ENCODE results near the gene TAF11L14. TPM values are rescaled to one million over a fixed set of nuclear protein-coding genes. Genes with fewer than 3 reads are reported as not detected.
"Not testable (repeated sequence)": the region's sequence is repeated elsewhere in the genome, so short reads cannot be mapped to it uniquely, and the experiment has no call there.

The TAF11L14 gene
- total and polyA plus RNA-seq, 9 donors: not detected

GRCh38 chr5:17619354-17619753 lies 14.9 kb upstream of the TAF11L14 start:
- no peak overlapping the region for H3K4me3 ChIP-seq (ENCODE audit: low read length)
- peaks cover 2% of the 10 kb centered on the region for H3K9me3 ChIP-seq (replicated peaks; ENCODE audit: control insufficient read depth, low read depth, low read length)
- H3K27ac ChIP-seq (ENCODE audit: low read length): no peak overlapping the region
- WGBS (ENCODE audit: insufficient coverage): no CpG with 5 or more reads among the region's 3 CpGs
- H3K27me3 ChIP-seq (ENCODE audit: control insufficient read depth, insufficient read depth, low read length): no peaks in the 10 kb centered on the region
- H3K4me1 ChIP-seq (ENCODE audit: control insufficient read depth, insufficient read depth, low read length): no peaks in the 10 kb centered on the region
- no peak for DNase-seq
- H3K36me3 ChIP-seq (ENCODE audit: control insufficient read depth, insufficient read depth, low read length): no peaks in the 10 kb centered on the region

DNA sequence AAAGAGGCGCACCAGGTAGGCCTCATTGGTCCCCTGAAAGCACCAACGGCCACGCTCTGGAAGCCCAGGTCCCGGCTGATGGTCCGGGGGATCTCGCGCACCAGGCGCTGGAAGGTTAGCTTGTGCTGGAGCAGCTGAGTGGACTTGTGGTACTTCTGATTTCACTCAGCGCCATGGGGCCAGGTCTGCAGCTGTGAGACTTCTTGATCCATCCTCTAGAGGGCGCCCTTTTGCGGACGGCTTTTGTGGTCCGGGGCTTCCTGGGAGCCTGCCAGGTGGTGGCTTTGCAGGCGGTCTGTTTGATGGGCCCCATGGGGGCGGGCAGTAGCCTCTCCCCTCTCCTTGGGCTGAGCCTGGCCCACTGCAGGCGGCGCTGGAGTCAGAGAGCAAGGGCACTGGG lies 13.6 kb upstream of the TAF11L14 start:
- Histone ChIP-seq H3K4me3 (ENCODE audit: low read length) (no peak overlapping the region), H3K9me3 (replicated peaks; ENCODE audit: control insufficient read depth, low read depth, low read length) (no peaks in the 10 kb centered on the region), H3K36me3 (ENCODE audit: control insufficient read depth, insufficient read depth, low read length) (no peaks in the 10 kb centered on the region), H3K27ac (ENCODE audit: low read length) (no peak overlapping the region), H3K4me1 (ENCODE audit: control insufficient read depth, insufficient read depth, low read length) (no peaks in the 10 kb centered on the region), H3K27me3 (ENCODE audit: control insufficient read depth, insufficient read depth, low read length) (no peaks in the 10 kb centered on the region)
- WGBS (ENCODE audit: insufficient coverage): 79% methylated on average over 15 of the region's 17 CpGs
- DNase-seq: no peak

- Histone ChIP-seq H3K27ac (ENCODE audit: low read length) (no peak overlapping the region), H3K9me3 (replicated peaks; ENCODE audit: control insufficient read depth, low read depth, low read length) (no peaks in the 10 kb centered on the region), H3K4me3 (ENCODE audit: low read length) (no peak overlapping the region), H3K27me3 (ENCODE audit: control insufficient read depth, insufficient read depth, low read length) (no peaks in the 10 kb centered on the region), H3K36me3 (ENCODE audit: control insufficient read depth, insufficient read depth, low read length) (no peaks in the 10 kb centered on the region), H3K4me1 (ENCODE audit: control insufficient read depth, insufficient read depth, low read length) (no peaks in the 10 kb centered on the region)
- WGBS (ENCODE audit: insufficient coverage): 95% methylated on average over 11 of the region's 11 CpGs
- no peak for DNase-seq
Measured at GRCh38 chr5:17625686-17626085, 8.6 kb upstream of the TAF11L14 start.

GRCh38 chr5:17631788-17632187 lies 2.5 kb upstream of the TAF11L14 start, which contains the start of gene TAF11L13:
TSS of gene TAF11L13 (plus strand) at chr5:17632088.
- H3K27ac ChIP-seq (ENCODE audit: low read length); H3K9me3 ChIP-seq (replicated peaks; ENCODE audit: control insufficient read depth, low read depth, low read length); DNase-seq; H3K27me3 ChIP-seq (ENCODE audit: control insufficient read depth, insufficient read depth, low read length); H3K36me3 ChIP-seq (ENCODE audit: control insufficient read depth, insufficient read depth, low read length); H3K4me1 ChIP-seq (ENCODE audit: control insufficient read depth, insufficient read depth, low read length); H3K4me3 ChIP-seq (ENCODE audit: low read length): not testable (repeated sequence)
- 100% methylated on average over 1 of the region's 12 CpGs for WGBS (ENCODE audit: insufficient coverage)

DNA sequence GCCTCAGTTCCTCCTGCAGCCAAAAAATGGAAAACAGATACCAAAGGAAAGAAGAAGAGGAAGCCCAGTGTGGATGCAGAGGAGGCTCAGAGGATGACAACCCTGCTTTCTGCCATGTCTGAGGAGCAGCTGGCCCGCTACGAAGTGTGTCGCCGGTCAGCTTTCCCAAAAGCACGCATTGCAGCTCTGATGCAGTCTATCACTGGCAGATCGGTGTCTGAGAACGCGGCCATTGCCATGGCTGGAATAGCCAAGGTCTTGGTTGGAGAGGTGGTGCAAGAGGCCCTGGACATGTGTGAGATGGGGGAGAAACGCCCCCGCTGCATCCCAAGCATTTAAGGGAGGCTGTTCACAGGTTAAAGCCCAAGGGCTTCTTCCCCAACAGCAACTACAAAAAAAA lies 15.0 kb downstream of the TAF11L14 start:
- not testable (repeated sequence) for H3K36me3 ChIP-seq (ENCODE audit: control insufficient read depth, insufficient read depth, low read length); H3K4me3 ChIP-seq (ENCODE audit: low read length); DNase-seq; H3K4me1 ChIP-seq (ENCODE audit: control insufficient read depth, insufficient read depth, low read length); H3K27me3 ChIP-seq (ENCODE audit: control insufficient read depth, insufficient read depth, low read length); H3K9me3 ChIP-seq (replicated peaks; ENCODE audit: control insufficient read depth, low read depth, low read length); H3K27ac ChIP-seq (ENCODE audit: low read length)
- 97% methylated on average over 5 of the region's 10 CpGs for WGBS (ENCODE audit: insufficient coverage)

DNA sequence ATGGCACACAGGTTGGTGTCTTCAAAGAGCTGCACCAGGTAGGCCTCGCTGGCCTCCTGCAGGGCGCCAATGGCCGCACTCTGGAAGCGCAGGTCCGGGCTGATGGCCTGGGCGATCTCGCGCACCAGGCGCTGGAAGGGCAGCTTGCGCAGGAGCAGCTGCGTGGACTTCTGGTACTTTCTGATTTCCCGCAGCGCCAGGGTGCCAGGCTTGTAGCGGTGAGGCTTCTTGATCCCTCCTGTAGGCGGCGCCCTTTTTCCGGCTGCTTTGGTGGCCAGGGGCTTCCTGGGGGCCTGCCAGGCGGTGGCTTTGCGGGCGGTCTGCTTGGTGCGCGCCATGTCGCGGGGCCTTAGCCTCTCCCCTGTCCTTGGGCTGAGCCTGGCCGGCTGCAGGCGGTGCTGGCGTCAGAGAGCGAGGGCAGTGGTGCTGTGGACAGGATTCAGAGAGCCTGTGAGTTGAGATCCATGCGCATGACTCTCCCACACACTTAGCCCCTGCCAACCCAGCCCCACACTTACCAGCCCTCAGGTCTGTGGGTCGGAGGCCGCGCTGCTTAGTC lies 21.0 kb downstream of the TAF11L14 start:
- H3K36me3 ChIP-seq (ENCODE audit: control insufficient read depth, insufficient read depth, low read length); H3K4me3 ChIP-seq (ENCODE audit: low read length); H3K27ac ChIP-seq (ENCODE audit: low read length); H3K9me3 ChIP-seq (replicated peaks; ENCODE audit: control insufficient read depth, low read depth, low read length); H3K4me1 ChIP-seq (ENCODE audit: control insufficient read depth, insufficient read depth, low read length); DNase-seq; H3K27me3 ChIP-seq (ENCODE audit: control insufficient read depth, insufficient read depth, low read length): not testable (repeated sequence)
- WGBS (ENCODE audit: insufficient coverage): 98% methylated on average over 18 of the region's 32 CpGs

DNA sequence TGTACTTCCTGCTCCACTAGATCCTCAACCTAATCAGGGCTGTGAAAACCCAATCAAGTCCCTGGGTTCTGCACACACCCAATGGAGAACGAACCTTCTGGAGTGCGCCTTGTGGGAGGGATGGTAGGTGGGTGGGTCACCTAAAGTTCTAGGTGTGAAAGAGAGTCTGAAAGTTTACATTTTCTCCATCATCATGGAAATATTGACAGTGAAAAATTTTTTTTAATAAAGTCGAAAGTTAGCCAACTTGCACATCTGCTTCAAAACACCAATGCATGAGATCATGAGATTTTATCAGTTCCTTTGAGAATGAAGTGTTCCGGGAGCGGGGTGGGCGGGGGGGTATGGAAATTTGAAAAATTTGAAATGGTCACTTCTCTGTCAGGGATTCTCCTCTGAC lies 21.7 kb downstream of the TAF11L14 start:
- no peaks in the 10 kb centered on the region for H3K9me3 ChIP-seq (replicated peaks; ENCODE audit: control insufficient read depth, low read depth, low read length)
- no CpG with 5 or more reads among the region's 6 CpGs for WGBS (ENCODE audit: insufficient coverage)
- H3K27me3 ChIP-seq (ENCODE audit: control insufficient read depth, insufficient read depth, low read length): no peaks in the 10 kb centered on the region
- no peaks in the 10 kb centered on the region for H3K36me3 ChIP-seq (ENCODE audit: control insufficient read depth, insufficient read depth, low read length)
- peak; percentile 52 for DNase-seq
- no peaks in the 10 kb centered on the region for H3K4me1 ChIP-seq (ENCODE audit: control insufficient read depth, insufficient read depth, low read length)
- no peak overlapping the region for H3K4me3 ChIP-seq (ENCODE audit: low read length)
- no peak overlapping the region for H3K27ac ChIP-seq (ENCODE audit: low read length)

GRCh38 chr5:17663182-17663581 lies 28.9 kb downstream of the TAF11L14 start:
- H3K4me1 ChIP-seq (ENCODE audit: control insufficient read depth, insufficient read depth, low read length): peaks cover 2% of the 10 kb centered on the region
- 61% methylated on average over 7 of the region's 8 CpGs for WGBS (ENCODE audit: insufficient coverage)
- H3K27me3 ChIP-seq (ENCODE audit: control insufficient read depth, insufficient read depth, low read length): no peaks in the 10 kb centered on the region
- no peaks in the 10 kb centered on the region for H3K9me3 ChIP-seq (replicated peaks; ENCODE audit: control insufficient read depth, low read depth, low read length)
- DNase-seq: peak; percentile 54
- no peak overlapping the region for H3K27ac ChIP-seq (ENCODE audit: low read length)
- H3K36me3 ChIP-seq (ENCODE audit: control insufficient read depth, insufficient read depth, low read length): no peaks in the 10 kb centered on the region
- H3K4me3 ChIP-seq (ENCODE audit: low read length): no peak overlapping the region

DNA sequence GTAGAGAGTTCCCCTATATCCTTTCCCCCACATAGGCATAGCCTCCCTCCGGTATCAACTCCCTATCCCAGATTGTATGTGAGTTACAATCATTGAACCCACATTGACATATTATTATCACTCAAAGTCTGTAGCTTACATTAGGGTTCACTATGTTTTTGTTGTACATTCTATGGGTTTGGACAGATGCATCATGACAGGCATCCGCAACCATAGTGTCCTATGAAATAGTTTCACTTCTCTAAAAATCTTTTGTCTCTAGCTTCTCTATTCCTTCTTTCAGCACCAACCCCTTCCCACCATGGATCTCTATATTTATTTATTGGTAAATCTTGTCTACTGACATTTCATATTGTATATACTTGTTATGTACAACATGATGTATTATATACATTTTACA lies 31.6 kb downstream of the TAF11L14 start:
- Histone ChIP-seq H3K9me3 (replicated peaks; ENCODE audit: control insufficient read depth, low read depth, low read length) (no peaks in the 10 kb centered on the region), H3K36me3 (ENCODE audit: control insufficient read depth, insufficient read depth, low read length) (no peaks in the 10 kb centered on the region), H3K27me3 (ENCODE audit: control insufficient read depth, insufficient read depth, low read length) (no peaks in the 10 kb centered on the region), H3K4me1 (ENCODE audit: control insufficient read depth, insufficient read depth, low read length) (peaks cover 2% of the 10 kb centered on the region), H3K4me3 (ENCODE audit: low read length) (no peak overlapping the region), H3K27ac (ENCODE audit: low read length) (no peak overlapping the region)
- WGBS (ENCODE audit: insufficient coverage): no CpG with 5 or more reads among the region's 2 CpGs
- DNase-seq: no peak

GRCh38 chr5:17666726-17667235 lies 32.5 kb downstream of the TAF11L14 start:
- H3K9me3 ChIP-seq (replicated peaks; ENCODE audit: control insufficient read depth, low read depth, low read length): no peaks in the 10 kb centered on the region
- H3K4me1 ChIP-seq (ENCODE audit: control insufficient read depth, insufficient read depth, low read length): peaks cover 2% of the 10 kb centered on the region
- H3K4me3 ChIP-seq (ENCODE audit: low read length): no peak overlapping the region
- no peak overlapping the region for H3K27ac ChIP-seq (ENCODE audit: low read length)
- no peak for DNase-seq
- no peaks in the 10 kb centered on the region for H3K36me3 ChIP-seq (ENCODE audit: control insufficient read depth, insufficient read depth, low read length)
- H3K27me3 ChIP-seq (ENCODE audit: control insufficient read depth, insufficient read depth, low read length): no peaks in the 10 kb centered on the region
- no CpG with 5 or more reads among the region's 3 CpGs for WGBS (ENCODE audit: insufficient coverage)

DNA sequence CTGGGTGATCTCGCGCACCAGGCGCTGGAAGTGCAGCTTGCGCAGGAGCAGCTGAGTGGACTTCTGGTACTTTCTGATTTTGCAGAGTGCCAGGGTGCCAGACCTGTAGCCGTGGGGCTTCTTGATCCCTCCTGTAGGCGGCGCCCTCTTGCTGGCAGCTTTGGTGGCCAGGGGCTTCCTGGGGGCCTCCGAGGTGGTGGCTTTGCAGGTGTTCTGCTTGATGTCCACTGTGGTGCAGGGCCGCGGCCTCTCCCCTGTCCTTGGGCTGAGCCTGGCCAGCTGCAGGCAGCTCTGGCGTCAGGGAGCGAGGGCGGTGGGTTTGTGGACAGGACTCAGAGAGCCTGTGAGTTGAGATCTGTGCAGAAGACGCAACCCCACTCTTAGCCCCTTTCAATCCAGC lies 36.1 kb downstream of the TAF11L14 start:
- Histone ChIP-seq H3K4me3 (ENCODE audit: low read length) (no peak overlapping the region), H3K27me3 (ENCODE audit: control insufficient read depth, insufficient read depth, low read length) (no peaks in the 10 kb centered on the region), H3K27ac (ENCODE audit: low read length) (no peak overlapping the region), H3K9me3 (replicated peaks; ENCODE audit: control insufficient read depth, low read depth, low read length) (no peaks in the 10 kb centered on the region), H3K4me1 (ENCODE audit: control insufficient read depth, insufficient read depth, low read length) (no peaks in the 10 kb centered on the region), H3K36me3 (ENCODE audit: control insufficient read depth, insufficient read depth, low read length) (no peaks in the 10 kb centered on the region)
- 93% methylated on average over 14 of the region's 14 CpGs for WGBS (ENCODE audit: insufficient coverage)
- DNase-seq: no peak
